ENCODE measurements around the gene SUSD1. TPM values are rescaled to one million over a fixed set of nuclear protein-coding genes. Genes with fewer than 3 reads are reported as not detected.

Gene SUSD1
- total RNA-seq, 1 donor from 2014 or later, result 15.7 TPM

GRCh38 chr9:112110094-112110776, 64.9 kb downstream of the SUSD1 start:
- DNase-seq (no peak), ATAC-seq (ENCODE audit: low read depth) (no peak)
- no peaks in the 10 kb centered on the region for H3K27me3 Mint-ChIP-seq
- H3K4me3 Mint-ChIP-seq, result no peak overlapping the region
- CTCF ChIA-PET, result interaction anchor here (0.6 to 1.5 kb wide), 5 partner anchors 10 to 686 kb away, joined by 3 to 9 read pairs (median 3); no protein-coding TSS in a partner anchor
- H3K36me3 Mint-ChIP-seq (ENCODE audit: low read depth), result no peaks in the 10 kb centered on the region
- no peak for TF ChIP-seq CTCF (IDR thresholded peaks at IDR 0.05)
- POLR2A ChIA-PET, result interaction anchor here (0.7 kb wide), 1 partner anchor 213 kb away, joined by 4 read pairs; no protein-coding TSS in a partner anchor
- no peak overlapping the region for H3K27ac Mint-ChIP-seq
- no peaks in the 10 kb centered on the region for H3K9me3 Mint-ChIP-seq
- H3K4me1 Mint-ChIP-seq, result peaks cover 59% of the 10 kb centered on the region
- intact Hi-C loops (cut with micrococcal nuclease), result no loop called here

- TF ChIP-seq CTCF (IDR thresholded peaks at IDR 0.05), result no peak
- H3K36me3 Mint-ChIP-seq (ENCODE audit: low read depth), result peaks cover 3% of the 10 kb centered on the region
- H3K27ac Mint-ChIP-seq, result peak overlapping the region; percentile 62
- peaks cover 58% of the 10 kb centered on the region for H3K4me1 Mint-ChIP-seq
- no peaks in the 10 kb centered on the region for H3K27me3 Mint-ChIP-seq
- POLR2A ChIA-PET, result interaction anchor here (0.7 kb wide), 1 partner anchor 66 kb away, joined by 3 read pairs; no protein-coding TSS in a partner anchor
- CTCF ChIA-PET, result interaction anchor here (1.4 kb wide), 1 partner anchor 8 kb away, joined by 3 read pairs; no protein-coding TSS in a partner anchor
- ATAC-seq (ENCODE audit: low read depth) (peak; percentile 81), DNase-seq (no peak)
- intact Hi-C loops (cut with micrococcal nuclease), result loop anchor here (5.0 kb wide), 1 partner anchor 72 kb away; the partner anchor contains the start of gene SUSD1
- H3K9me3 Mint-ChIP-seq, result no peaks in the 10 kb centered on the region
- peak overlapping the region; percentile 39 for H3K4me3 Mint-ChIP-seq
Measured at GRCh38 chr9:112104901-112105300, 70.2 kb downstream of the SUSD1 start.

- no peak for TF ChIP-seq CTCF (IDR thresholded peaks at IDR 0.05)
- Mint-ChIP-seq H3K4me3 (peak overlapping the region; percentile 39), H3K27me3 (no peaks in the 10 kb centered on the region), H3K9me3 (no peaks in the 10 kb centered on the region), H3K36me3 (ENCODE audit: low read depth) (peaks cover 3% of the 10 kb centered on the region), H3K4me1 (peaks cover 57% of the 10 kb centered on the region), H3K27ac (peak overlapping the region; percentile 62)
- ATAC-seq (ENCODE audit: low read depth) (no peak), DNase-seq (no peak)
- ChIA-PET CTCF (no interaction called here), POLR2A (interaction anchor here (0.7 kb wide), 1 partner anchor 66 kb away, joined by 3 read pairs; no protein-coding TSS in a partner anchor)
- intact Hi-C loops (cut with micrococcal nuclease), result no loop called here
Measured at GRCh38 chr9:112104401-112104800, 70.7 kb downstream of the SUSD1 start.

- peak overlapping the region; percentile 60 for H3K27ac Mint-ChIP-seq
- ChIA-PET CTCF (interaction anchor here (0.7 to 1.4 kb wide), 2 partner anchors 9 to 258 kb away, joined by 3 to 4 read pairs; no protein-coding TSS in a partner anchor), POLR2A (interaction anchor here (0.8 to 1.0 kb wide), 2 partner anchors 230 to 656 kb away, joined by 3 read pairs; partner anchors contain the start of gene PTBP3)
- DNase-seq, result no peak
- H3K4me1 Mint-ChIP-seq, result peaks cover 59% of the 10 kb centered on the region
- intact Hi-C loops (cut with micrococcal nuclease), result no loop called here
- no peak for TF ChIP-seq CTCF (IDR thresholded peaks at IDR 0.05)
- no peak overlapping the region for H3K4me3 Mint-ChIP-seq
- no peak for ATAC-seq (ENCODE audit: low read depth)
- no peaks in the 10 kb centered on the region for H3K27me3 Mint-ChIP-seq
- H3K36me3 Mint-ChIP-seq (ENCODE audit: low read depth), result peaks cover 3% of the 10 kb centered on the region
- no peaks in the 10 kb centered on the region for H3K9me3 Mint-ChIP-seq
Measured at GRCh38 chr9:112103405-112103804, 71.7 kb downstream of the SUSD1 start.

Data from activated B cell treated with CpG ODN at 0.5 μM for 24 hours (primary cell).